HEK293 (cell line): ENCODE measurements around the gene HEYL.

Experiments used
- CTCF ChIA-PET: fragments of 350-600 bp; formaldehyde crosslinking; extraction: SDS; loops from one replicate; lab custom pipeline; 2021; ENCODE audit warnings: antibody characterized with exemption; lab: Yijun Ruan, JAX
- POLR2A ChIA-PET: fragments of 300-600 bp; formaldehyde crosslinking; extraction: SDS; loops from one replicate; lab custom pipeline; 2020; ENCODE audit warnings: antibody characterized with exemption, inconsistent platforms; lab: Yijun Ruan, JAX
- H3K27ac ChIP-seq: fragments of 200-500 bp; sonication (Bioruptor generic); 2 replicates; pipeline ENCODE4 v1.5.1; 2014; ENCODE audit warnings: low read depth, low read length, control low read depth, inconsistent platforms; ENCODE audit errors: extremely low read depth
- H3K36me3 ChIP-seq, 2 experiments: fragments of 200-500 bp in 1 of 2; sonication (Bioruptor generic) in 1 of 2; 1 replicate in 1 of 2; 2 replicates in 1 of 2; pipeline ENCODE4 v1.5.1; 2014 to 2017; ENCODE audit warnings: inconsistent platforms in 2 of 2, low read length in 2 of 2; ENCODE audit not compliant: control insufficient read depth in 2 of 2, insufficient read depth in 1 of 2
- H3K4me1 ChIP-seq: fragments of 200-500 bp; sonication (Bioruptor generic); 2 replicates; pipeline ENCODE4 v1.5.1; 2014; ENCODE audit warnings: mild to moderate bottlenecking, low read length, inconsistent platforms; ENCODE audit not compliant: control insufficient read depth, insufficient read depth
- H3K4me3 ChIP-seq: 2 replicates; pipeline ENCODE4 v1.5.1; 2011; ENCODE audit warnings: low read depth, mild to moderate bottlenecking, control low read depth, low read length, moderate library complexity
- H3K9me3 ChIP-seq: fragments of 200-500 bp; sonication (Bioruptor generic); 2 replicates; pipeline ENCODE4 v1.5.1; 2014; ENCODE audit warnings: low read depth, low read length, inconsistent platforms; ENCODE audit not compliant: control insufficient read depth, insufficient read depth
- FEZF1 ChIP-seq: fragments of 450-650 bp; formaldehyde crosslinking; IDR thresholded peaks from 2 replicates; pipeline ENCODE4 v1.5.1; 2016; ENCODE audit warnings: missing biosample characterization, missing genetic modification characterization
- HOXA7 ChIP-seq: sonication (generic); formaldehyde crosslinking; IDR thresholded peaks from 2 replicates; pipeline ENCODE4 v1.8.1; 2022; ENCODE audit warnings: missing genetic modification reagents, borderline replicate concordance
- KLF7 ChIP-seq: fragments of 450-650 bp; formaldehyde crosslinking; IDR thresholded peaks from 2 replicates; pipeline ENCODE4 v1.5.1; 2016; ENCODE audit warnings: missing biosample characterization, missing genetic modification characterization, borderline replicate concordance
- SCRT2 ChIP-seq: fragments of 450-650 bp; formaldehyde crosslinking; IDR thresholded peaks from 2 replicates; pipeline ENCODE4 v1.5.1; 2016; ENCODE audit warnings: missing biosample characterization, missing genetic modification characterization
- ZFP69B ChIP-seq: fragments of 450-650 bp; formaldehyde crosslinking; IDR thresholded peaks from 2 replicates; pipeline ENCODE4 v1.5.1; 2016; ENCODE audit warnings: missing biosample characterization, missing genetic modification characterization
- ZNF114 ChIP-seq: fragments of 450-650 bp; formaldehyde crosslinking; IDR thresholded peaks from 2 replicates; pipeline ENCODE4 v1.5.0; 2017; ENCODE audit warnings: missing biosample characterization, missing genetic modification characterization
- ZNF221 ChIP-seq: fragments of 450-650 bp; formaldehyde crosslinking; IDR thresholded peaks from 2 replicates; pipeline ENCODE4 v1.5.1; 2017; ENCODE audit warnings: missing biosample characterization, missing genetic modification characterization, borderline replicate concordance
- ZNF248 ChIP-seq: fragments of 450-650 bp; formaldehyde crosslinking; IDR thresholded peaks from 2 replicates; pipeline ENCODE4 v1.5.1; 2017; ENCODE audit warnings: missing biosample characterization, missing genetic modification characterization
- ZNF747 ChIP-seq: fragments of 450-650 bp; formaldehyde crosslinking; IDR thresholded peaks from 2 replicates; pipeline ENCODE4 v1.5.1; 2016; ENCODE audit warnings: missing biosample characterization, missing genetic modification characterization
- ZNF785 ChIP-seq: fragments of 450-650 bp; formaldehyde crosslinking; IDR thresholded peaks from 2 replicates; pipeline ENCODE4 v1.5.1; 2016; ENCODE audit warnings: missing biosample characterization, missing genetic modification characterization
- ZNF791 ChIP-seq: fragments of 450-650 bp; formaldehyde crosslinking; IDR thresholded peaks from 2 replicates; pipeline ENCODE4 v1.5.1; 2016; ENCODE audit warnings: missing biosample characterization, missing genetic modification characterization
- ZSCAN16 ChIP-seq: fragments of 450-650 bp; formaldehyde crosslinking; IDR thresholded peaks from 2 replicates; pipeline ENCODE4 v1.5.1; 2016; ENCODE audit warnings: missing biosample characterization, missing genetic modification characterization
- TF ChIP-seq, protein P1 (sequence below): fragments of 450-650 bp; formaldehyde crosslinking; IDR thresholded peaks from 2 replicates; pipeline ENCODE4 v1.5.1; 2016; ENCODE audit warnings: missing biosample characterization, missing genetic modification characterization
- TF ChIP-seq, protein P2 (sequence below): fragments of 450-650 bp; formaldehyde crosslinking; IDR thresholded peaks from 2 replicates; pipeline ENCODE4 v1.5.1; 2016; ENCODE audit warnings: missing biosample characterization, missing genetic modification characterization
- TF ChIP-seq, protein P3 (sequence below): fragments of 450-650 bp; formaldehyde crosslinking; IDR thresholded peaks from 2 replicates; pipeline ENCODE4 v1.5.0; 2017; ENCODE audit warnings: missing biosample characterization, missing genetic modification characterization, borderline replicate concordance
- TF ChIP-seq, protein P4 (sequence below): fragments of 450-650 bp; formaldehyde crosslinking; conservative IDR thresholded peaks from 2 replicates; pipeline ENCODE4 v1.5.1; 2016; ENCODE audit warnings: low read depth, missing biosample characterization, missing genetic modification characterization

HEYL gene

DNA sequence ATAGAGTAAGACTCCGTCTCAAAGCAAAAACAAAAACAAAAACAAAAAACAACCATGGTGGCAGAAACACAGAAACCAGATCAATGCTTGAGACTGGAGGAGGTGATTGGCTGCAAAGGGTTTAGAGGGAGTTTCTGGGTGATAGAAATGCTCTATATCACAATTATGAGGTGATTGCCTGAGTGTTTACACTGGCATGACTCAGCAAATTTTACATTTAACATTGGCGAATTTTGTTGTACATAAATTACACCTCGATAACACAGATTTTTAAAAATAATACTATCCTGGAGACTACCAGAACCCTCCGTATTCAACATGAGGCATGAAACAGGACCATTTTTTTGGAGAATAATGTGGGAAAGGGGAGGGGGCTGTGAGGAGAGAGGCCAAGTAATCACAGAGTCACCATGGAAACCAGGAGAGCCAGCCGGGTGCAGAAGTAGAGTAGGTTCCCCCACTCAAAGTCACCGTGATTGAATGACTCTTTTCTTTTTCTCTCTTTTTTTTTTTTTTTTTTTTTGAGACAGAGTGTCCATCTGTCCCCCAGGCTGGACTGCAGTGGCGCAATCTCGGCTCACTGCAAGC lies 24.3 kb downstream of the HEYL start:
- Histone ChIP-seq H3K9me3 (no peaks in the 10 kb centered on the region), H3K36me3 (no peaks in the 10 kb centered on the region), H3K27ac (no peak overlapping the region), H3K4me3 (no peak overlapping the region), H3K4me1 (no peaks in the 10 kb centered on the region)
- TF ChIP-seq HOXA7 (no peak), FEZF1 (tag by site-specific recombination) (no peak), KLF7 (tag by site-specific recombination) (no peak), ZNF785 (tag by site-specific recombination) (no peak), ZNF791 (tag by site-specific recombination) (no peak), ZNF747 (tag by site-specific recombination) (no peak), ZSCAN16 (tag by site-specific recombination) (no peak), SCRT2 (no peak), ZNF221 (tag by site-specific recombination) (no peak), ZFP69B (no peak), ZNF248 (no peak), ZNF114 (tag by site-specific recombination) (no peak)
- TF ChIP-seq, protein P1, sequence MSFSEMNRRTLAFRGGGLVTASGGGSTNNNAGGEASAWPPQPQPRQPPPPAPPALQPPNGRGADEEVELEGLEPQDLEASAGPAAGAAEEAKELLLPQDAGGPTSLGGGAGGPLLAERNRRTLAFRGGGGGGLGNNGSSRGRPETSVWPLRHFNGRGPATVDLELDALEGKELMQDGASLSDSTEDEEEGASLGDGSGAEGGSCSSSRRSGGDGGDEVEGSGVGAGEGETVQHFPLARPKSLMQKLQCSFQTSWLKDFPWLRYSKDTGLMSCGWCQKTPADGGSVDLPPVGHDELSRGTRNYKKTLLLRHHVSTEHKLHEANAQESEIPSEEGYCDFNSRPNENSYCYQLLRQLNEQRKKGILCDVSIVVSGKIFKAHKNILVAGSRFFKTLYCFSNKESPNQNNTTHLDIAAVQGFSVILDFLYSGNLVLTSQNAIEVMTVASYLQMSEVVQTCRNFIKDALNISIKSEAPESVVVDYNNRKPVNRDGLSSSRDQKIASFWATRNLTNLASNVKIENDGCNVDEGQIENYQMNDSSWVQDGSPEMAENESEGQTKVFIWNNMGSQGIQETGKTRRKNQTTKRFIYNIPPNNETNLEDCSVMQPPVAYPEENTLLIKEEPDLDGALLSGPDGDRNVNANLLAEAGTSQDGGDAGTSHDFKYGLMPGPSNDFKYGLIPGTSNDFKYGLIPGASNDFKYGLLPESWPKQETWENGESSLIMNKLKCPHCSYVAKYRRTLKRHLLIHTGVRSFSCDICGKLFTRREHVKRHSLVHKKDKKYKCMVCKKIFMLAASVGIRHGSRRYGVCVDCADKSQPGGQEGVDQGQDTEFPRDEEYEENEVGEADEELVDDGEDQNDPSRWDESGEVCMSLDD (tag by site-specific recombination), result no peak
- TF ChIP-seq, protein P2, sequence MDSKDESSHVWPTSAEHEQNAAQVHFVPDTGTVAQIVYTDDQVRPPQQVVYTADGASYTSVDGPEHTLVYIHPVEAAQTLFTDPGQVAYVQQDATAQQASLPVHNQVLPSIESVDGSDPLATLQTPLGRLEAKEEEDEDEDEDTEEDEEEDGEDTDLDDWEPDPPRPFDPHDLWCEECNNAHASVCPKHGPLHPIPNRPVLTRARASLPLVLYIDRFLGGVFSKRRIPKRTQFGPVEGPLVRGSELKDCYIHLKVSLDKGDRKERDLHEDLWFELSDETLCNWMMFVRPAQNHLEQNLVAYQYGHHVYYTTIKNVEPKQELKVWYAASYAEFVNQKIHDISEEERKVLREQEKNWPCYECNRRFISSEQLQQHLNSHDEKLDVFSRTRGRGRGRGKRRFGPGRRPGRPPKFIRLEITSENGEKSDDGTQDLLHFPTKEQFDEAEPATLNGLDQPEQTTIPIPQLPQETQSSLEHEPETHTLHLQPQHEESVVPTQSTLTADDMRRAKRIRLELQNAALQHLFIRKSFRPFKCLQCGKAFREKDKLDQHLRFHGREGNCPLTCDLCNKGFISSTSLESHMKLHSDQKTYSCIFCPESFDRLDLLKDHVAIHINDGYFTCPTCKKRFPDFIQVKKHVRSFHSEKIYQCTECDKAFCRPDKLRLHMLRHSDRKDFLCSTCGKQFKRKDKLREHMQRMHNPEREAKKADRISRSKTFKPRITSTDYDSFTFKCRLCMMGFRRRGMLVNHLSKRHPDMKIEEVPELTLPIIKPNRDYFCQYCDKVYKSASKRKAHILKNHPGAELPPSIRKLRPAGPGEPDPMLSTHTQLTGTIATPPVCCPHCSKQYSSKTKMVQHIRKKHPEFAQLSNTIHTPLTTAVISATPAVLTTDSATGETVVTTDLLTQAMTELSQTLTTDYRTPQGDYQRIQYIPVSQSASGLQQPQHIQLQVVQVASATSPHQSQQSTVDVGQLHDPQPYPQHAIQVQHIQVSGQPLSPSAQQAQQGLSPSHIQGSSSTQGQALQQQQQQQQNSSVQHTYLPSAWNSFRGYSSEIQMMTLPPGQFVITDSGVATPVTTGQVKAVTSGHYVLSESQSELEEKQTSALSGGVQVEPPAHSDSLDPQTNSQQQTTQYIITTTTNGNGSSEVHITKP (tag by site-specific recombination), result no peak
- TF ChIP-seq, protein P3, sequence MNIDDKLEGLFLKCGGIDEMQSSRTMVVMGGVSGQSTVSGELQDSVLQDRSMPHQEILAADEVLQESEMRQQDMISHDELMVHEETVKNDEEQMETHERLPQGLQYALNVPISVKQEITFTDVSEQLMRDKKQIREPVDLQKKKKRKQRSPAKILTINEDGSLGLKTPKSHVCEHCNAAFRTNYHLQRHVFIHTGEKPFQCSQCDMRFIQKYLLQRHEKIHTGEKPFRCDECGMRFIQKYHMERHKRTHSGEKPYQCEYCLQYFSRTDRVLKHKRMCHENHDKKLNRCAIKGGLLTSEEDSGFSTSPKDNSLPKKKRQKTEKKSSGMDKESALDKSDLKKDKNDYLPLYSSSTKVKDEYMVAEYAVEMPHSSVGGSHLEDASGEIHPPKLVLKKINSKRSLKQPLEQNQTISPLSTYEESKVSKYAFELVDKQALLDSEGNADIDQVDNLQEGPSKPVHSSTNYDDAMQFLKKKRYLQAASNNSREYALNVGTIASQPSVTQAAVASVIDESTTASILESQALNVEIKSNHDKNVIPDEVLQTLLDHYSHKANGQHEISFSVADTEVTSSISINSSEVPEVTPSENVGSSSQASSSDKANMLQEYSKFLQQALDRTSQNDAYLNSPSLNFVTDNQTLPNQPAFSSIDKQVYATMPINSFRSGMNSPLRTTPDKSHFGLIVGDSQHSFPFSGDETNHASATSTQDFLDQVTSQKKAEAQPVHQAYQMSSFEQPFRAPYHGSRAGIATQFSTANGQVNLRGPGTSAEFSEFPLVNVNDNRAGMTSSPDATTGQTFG (tag by site-specific recombination), result no peak
- TF ChIP-seq, protein P4, sequence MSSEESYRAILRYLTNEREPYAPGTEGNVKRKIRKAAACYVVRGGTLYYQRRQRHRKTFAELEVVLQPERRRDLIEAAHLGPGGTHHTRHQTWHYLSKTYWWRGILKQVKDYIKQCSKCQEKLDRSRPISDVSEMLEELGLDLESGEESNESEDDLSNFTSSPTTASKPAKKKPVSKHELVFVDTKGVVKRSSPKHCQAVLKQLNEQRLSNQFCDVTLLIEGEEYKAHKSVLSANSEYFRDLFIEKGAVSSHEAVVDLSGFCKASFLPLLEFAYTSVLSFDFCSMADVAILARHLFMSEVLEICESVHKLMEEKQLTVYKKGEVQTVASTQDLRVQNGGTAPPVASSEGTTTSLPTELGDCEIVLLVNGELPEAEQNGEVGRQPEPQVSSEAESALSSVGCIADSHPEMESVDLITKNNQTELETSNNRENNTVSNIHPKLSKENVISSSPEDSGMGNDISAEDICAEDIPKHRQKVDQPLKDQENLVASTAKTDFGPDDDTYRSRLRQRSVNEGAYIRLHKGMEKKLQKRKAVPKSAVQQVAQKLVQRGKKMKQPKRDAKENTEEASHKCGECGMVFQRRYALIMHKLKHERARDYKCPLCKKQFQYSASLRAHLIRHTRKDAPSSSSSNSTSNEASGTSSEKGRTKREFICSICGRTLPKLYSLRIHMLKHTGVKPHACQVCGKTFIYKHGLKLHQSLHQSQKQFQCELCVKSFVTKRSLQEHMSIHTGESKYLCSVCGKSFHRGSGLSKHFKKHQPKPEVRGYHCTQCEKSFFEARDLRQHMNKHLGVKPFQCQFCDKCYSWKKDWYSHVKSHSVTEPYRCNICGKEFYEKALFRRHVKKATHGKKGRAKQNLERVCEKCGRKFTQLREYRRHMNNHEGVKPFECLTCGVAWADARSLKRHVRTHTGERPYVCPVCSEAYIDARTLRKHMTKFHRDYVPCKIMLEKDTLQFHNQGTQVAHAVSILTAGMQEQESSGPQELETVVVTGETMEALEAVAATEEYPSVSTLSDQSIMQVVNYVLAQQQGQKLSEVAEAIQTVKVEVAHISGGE (tag by site-specific recombination), result no peak
- ChIA-PET CTCF (interaction anchor here (1.7 to 2.0 kb wide), 2 partner anchors 9 to 10 kb away, joined by 5 to 6 read pairs; no protein-coding TSS in a partner anchor), POLR2A (no interaction called here)
